Hepatocyte (in vitro differentiated cells): Measurements from ENCODE around the gene OLIG1.

Experiments used
- CTCF ChIP-seq: fragments of 200-600 bp; sonication (generic); IDR thresholded peaks from 2 replicates; pipeline ENCODE4 v1.5.1; 2016; ENCODE audit warnings: antibody characterized with exemption, mild to moderate bottlenecking; ENCODE audit not compliant: poor library complexity
- EZH2 ChIP-seq: fragments of 200-600 bp; sonication (generic); IDR thresholded peaks from 2 replicates; pipeline ENCODE4 v1.6.1; 2016; ENCODE audit warnings: antibody characterized with exemption, mild to moderate bottlenecking, borderline replicate concordance
- EZH2phosphoT487 ChIP-seq: fragments of 200-600 bp; sonication (generic); IDR thresholded peaks from one replicate; pipeline ENCODE4 v1.6.1; 2018; ENCODE audit warnings: antibody characterized with exemption, mild to moderate bottlenecking, low read depth, moderate library complexity; ENCODE audit not compliant: unreplicated experiment, severe bottlenecking

- TF ChIP-seq CTCF = no peak
- no peak for TF ChIP-seq EZH2phosphoT487
- TF ChIP-seq EZH2 = peak; percentile 89
Observed at GRCh38 chr21:33070998-33071769, 1.2 kb downstream of the OLIG1 start.
